K562 (cell line): ENCODE measurements around the gene STT3B. TPM values are rescaled to one million over a fixed set of nuclear protein-coding genes. Genes with fewer than 3 reads are reported as not detected.

Experiments used
- CAMTA2 ChIP-seq: fragments of 250-450 bp; sonication (Bioruptor Pico); conservative IDR thresholded peaks from 2 replicates; pipeline ENCODE4 v1.5.1; 2022
- CSDE1 ChIP-seq, 2 experiments: fragments of 450-650 bp; IDR thresholded peaks; 2 replicates each; pipeline ENCODE4 v1.6.1; 2016; ENCODE audit warnings: mild to moderate bottlenecking in 1 of 2
- ESRRA ChIP-seq: fragments of 450-650 bp; IDR thresholded peaks from 2 replicates; pipeline ENCODE4 v1.6.1; 2014; ENCODE audit warnings: low read depth, mild to moderate bottlenecking, moderate library complexity, borderline replicate concordance
- ETV6 ChIP-seq, 3 experiments: fragments of 150-350 bp in 1 of 3; sonication (generic) in 1 of 3; formaldehyde crosslinking in 1 of 3; IDR thresholded peaks; 2 replicates each; pipeline versions ENCODE4 v1.6.1 to v1.8.0; 2014 to 2022; ENCODE audit warnings: borderline replicate concordance in 2 of 3, low read depth in 2 of 3, antibody characterized with exemption in 1 of 3, low read length in 1 of 3, mild to moderate bottlenecking in 1 of 3, missing genetic modification reagents in 1 of 3
- JUND ChIP-seq, 2 experiments: IDR thresholded peaks; 2 replicates in 1 of 2; 3 replicates in 1 of 2; pipeline ENCODE4 v1.6.1; 2011; ENCODE audit warnings: borderline replicate concordance in 2 of 2, low read depth in 2 of 2, low read length in 2 of 2, improper control_type of control experiment in 1 of 2, missing biosample characterization in 1 of 2, missing genetic modification characterization in 1 of 2, missing genetic modification reagents in 1 of 2
- KHSRP ChIP-seq: fragments of 450-650 bp; IDR thresholded peaks from 2 replicates; pipeline ENCODE4 v1.6.1; 2017
- MECOM ChIP-seq: fragments of 250-450 bp; sonication (Bioruptor Pico); IDR thresholded peaks from 2 replicates; pipeline ENCODE4 v1.8.0; 2022; ENCODE audit warnings: inconsistent platforms
- MTA3 ChIP-seq: fragments of 450-650 bp; formaldehyde crosslinking; IDR thresholded peaks from 2 replicates; pipeline ENCODE4 v1.6.1; 2017; ENCODE audit warnings: mild to moderate bottlenecking, borderline replicate concordance
- NR2C2 ChIP-seq, 2 experiments: fragments of 200-800 bp in 1 of 2; sonication (Bioruptor generic) in 1 of 2; sonication (generic) in 1 of 2; formaldehyde crosslinking in 1 of 2; IDR thresholded peaks; 2 replicates each; pipeline versions ENCODE4 v1.6.1 to v1.8.0; 2016 to 2022; ENCODE audit warnings: mild to moderate bottlenecking in 1 of 2, missing compliant biosample characterization in 1 of 2, missing genetic modification characterization in 1 of 2, missing genetic modification reagents in 1 of 2
- NR2F6 ChIP-seq: fragments of 450-650 bp; formaldehyde crosslinking; IDR thresholded peaks from 2 replicates; pipeline ENCODE4 v1.4.0; 2020; ENCODE audit warnings: mild to moderate bottlenecking
- POLR2AphosphoS5 ChIP-seq: IDR thresholded peaks from 2 replicates; pipeline ENCODE4 v1.6.1; 2011; ENCODE audit warnings: mild to moderate bottlenecking, low read depth, low read length, moderate library complexity; ENCODE audit not compliant: control insufficient read depth, insufficient read depth
- PURB ChIP-seq: sonication (generic); formaldehyde crosslinking; IDR thresholded peaks from 2 replicates; pipeline ENCODE4 v1.9.0; 2021; ENCODE audit warnings: low read depth, mild to moderate bottlenecking, missing genetic modification reagents
- RBBP5 ChIP-seq: fragments of 200-600 bp; sonication (generic); IDR thresholded peaks from 2 replicates; pipeline ENCODE4 v1.6.1; 2012; ENCODE audit warnings: borderline replicate concordance, mild to moderate bottlenecking, low read length, control low read depth, inconsistent platforms; ENCODE audit not compliant: insufficient read depth, poor library complexity, severe bottlenecking
- RBM22 ChIP-seq: fragments of 200-400 bp; formaldehyde crosslinking; IDR thresholded peaks from 2 replicates; pipeline ENCODE4 v1.6.1; 2018; ENCODE audit warnings: low read length, low read depth; ENCODE audit not compliant: poor library complexity, severe bottlenecking
- RNF2 ChIP-seq: sonication (generic); IDR thresholded peaks from 2 replicates; pipeline ENCODE4 v1.6.1; 2016
- RUNX1 ChIP-seq: sonication (generic); IDR thresholded peaks from 2 replicates; pipeline ENCODE4 v1.6.1; 2016; ENCODE audit warnings: antibody characterized with exemption, low read depth
- SIX5 ChIP-seq, 2 experiments: IDR thresholded peaks; 2 replicates each; pipeline ENCODE4 v1.6.1; 2011; ENCODE audit warnings: low read length in 2 of 2, borderline replicate concordance in 1 of 2, low read depth in 1 of 2, mild to moderate bottlenecking in 1 of 2, moderate library complexity in 1 of 2; ENCODE audit not compliant: insufficient read depth in 1 of 2
- SREBF1 ChIP-seq: fragments of 150-350 bp; IDR thresholded peaks from 2 replicates; pipeline ENCODE4 v1.6.1; 2014; ENCODE audit warnings: antibody characterized with exemption, low read depth, low read length, borderline replicate concordance
- SRSF1 ChIP-seq: fragments of 200-400 bp; formaldehyde crosslinking; IDR thresholded peaks from 2 replicates; pipeline ENCODE4 v1.6.1; 2017; ENCODE audit warnings: mild to moderate bottlenecking, low read depth, low read length, moderate library complexity
- STAT5A ChIP-seq: IDR thresholded peaks from 2 replicates; pipeline ENCODE4 v1.6.1; 2012; ENCODE audit warnings: low read length, inconsistent platforms, borderline replicate concordance
- TAL1 ChIP-seq: fragments of 450-650 bp; IDR thresholded peaks from 2 replicates; pipeline ENCODE4 v1.6.1; 2016; ENCODE audit warnings: mild to moderate bottlenecking
- TCFL5 ChIP-seq: fragments of 250-450 bp; sonication (Bioruptor Pico); conservative IDR thresholded peaks from 2 replicates; pipeline ENCODE4 v1.6.1; 2021; ENCODE audit warnings: mild to moderate bottlenecking, moderate library complexity, matching md5 sums
- TEAD4 ChIP-seq, 2 experiments: sonication (generic) in 1 of 2; formaldehyde crosslinking in 1 of 2; IDR thresholded peaks; 2 replicates each; pipeline versions ENCODE4 v1.6.1 to v1.8.0; 2012 to 2022; ENCODE audit warnings: borderline replicate concordance in 1 of 2, inconsistent platforms in 1 of 2, low read length in 1 of 2, mild to moderate bottlenecking in 1 of 2, missing genetic modification reagents in 1 of 2
- TGIF2 ChIP-seq: sonication (generic); formaldehyde crosslinking; IDR thresholded peaks from 2 replicates; pipeline ENCODE4 v1.8.1; 2022; ENCODE audit warnings: mild to moderate bottlenecking, missing genetic modification reagents, moderate library complexity
- ZBTB8A ChIP-seq: fragments of 450-650 bp; IDR thresholded peaks from 2 replicates; pipeline ENCODE4 v1.6.1; 2018; ENCODE audit warnings: mild to moderate bottlenecking, moderate library complexity; ENCODE audit not compliant: partially characterized antibody
- ZKSCAN1 ChIP-seq: fragments of 150-350 bp; IDR thresholded peaks from 2 replicates; pipeline ENCODE4 v1.6.1; 2016; ENCODE audit warnings: low read depth, low read length
- ZNF347 ChIP-seq: fragments of 450-650 bp; formaldehyde crosslinking; IDR thresholded peaks from 2 replicates; pipeline ENCODE4 v1.4.0; 2020; ENCODE audit warnings: low read depth, mild to moderate bottlenecking, moderate library complexity
- ZNF766 ChIP-seq: fragments of 200-800 bp; sonication (Bioruptor generic); conservative IDR thresholded peaks from 2 replicates; pipeline ENCODE4 v1.6.1; 2016; ENCODE audit warnings: missing genetic modification characterization, missing compliant biosample characterization
- ZNF785 ChIP-seq: fragments of 250-450 bp; sonication (Bioruptor Pico); IDR thresholded peaks from 2 replicates; pipeline ENCODE4 v1.4.0; 2020; ENCODE audit warnings: mild to moderate bottlenecking
- polyA plus RNA-seq, 8 experiments: library from polyadenylated mRNA; depleted of rRNA in 4 of 8; stranded (reverse) in 5 of 8; unstranded in 3 of 8; fragments of >200 nt; fragmentation: Nextera tagmentation in 2 of 8; fragmentation: Illumina TruSeq in 1 of 8; extraction: Ambion mirVana in 2 of 8; extraction: Trizol in 1 of 8; gene quantifications; 2 replicates each; pipeline versions ENCODE4 v1.2.1 to v1.2.3, GENCODE V29; 2011 to 2014; ENCODE audit warnings: inconsistent platforms in 1 of 8, missing spikeins in 1 of 8
- total RNA-seq, 7 experiments: library from RNA; depleted of rRNA in 6 of 7; stranded (reverse); fragments of >200 nt in 6 of 7; fragmentation: Illumina TruSeq in 2 of 7; extraction: Trizol in 2 of 7; gene quantifications; 2 replicates each; pipeline versions ENCODE4 v1.2.1 to v1.2.3, GENCODE V29; 2011 to 2021; ENCODE audit warnings: low replicate concordance in 1 of 7

STT3B gene
- total and polyA plus RNA-seq, 9 of the 15 experiments (the other 6 are each of a cell fraction or from before 2014, with no cell fraction given): 22.4 to 147 (median 100) TPM

GRCh38 chr3:31530039-31530959 lies 2.4 kb upstream of the STT3B start (continued):
- TF ChIP-seq POLR2AphosphoS5 (no peak), TGIF2 (CRISPR knock-in tag) (no peak), ZNF766 (CRISPR knock-in tag) (no peak), MECOM (CRISPR knock-in tag) (0 out of 2 replicates have a peak, but pooled peaks have one; percentile 54), PURB (no peak), SREBF1 (no peak), CAMTA2 (CRISPR knock-in tag) (no peak), NR2C2 (CRISPR knock-in tag; IDR thresholded peaks at IDR 0.05) (no peak), NR2C2 (tag; IDR thresholded peaks at IDR 0.05) (no peak), KHSRP (no peak), ZNF347 (CRISPR knock-in tag) (0 out of 2 replicates have a peak, but pooled peaks have one; percentile 18), RNF2 (no peak), SRSF1 (no peak), MTA3 (no peak), ESRRA (no peak), STAT5A (no peak), RUNX1 (no peak), ZNF785 (CRISPR knock-in tag) (no peak), RBM22 (no peak), JUND (IDR thresholded peaks at IDR 0.05; ENCODE audit: borderline replicate concordance, low read depth, low read length) (no peak), JUND (tag; IDR thresholded peaks at IDR 0.05; ENCODE audit: borderline replicate concordance, low read depth, low read length) (no peak; the same call in 2 of the 3 replicates), TCFL5 (peak; percentile 66; the same call in 1 of the 2 replicates), ETV6 (IDR thresholded peaks at IDR 0.05; ENCODE audit: borderline replicate concordance in 1 of 2, low read depth in 2 of 2, low read length in 1 of 2) (no peak), ETV6 (CRISPR knock-in tag; IDR thresholded peaks at IDR 0.05; ENCODE audit: borderline replicate concordance) (no peak), TEAD4 (IDR thresholded peaks at IDR 0.05; ENCODE audit: low read length) (no peak), TEAD4 (CRISPR knock-in tag; IDR thresholded peaks at IDR 0.05; ENCODE audit: borderline replicate concordance) (no peak), ZBTB8A (no peak), CSDE1 (IDR thresholded peaks at IDR 0.05) (no peak), TAL1 (no peak), ZKSCAN1 (no peak), SIX5 (IDR thresholded peaks at IDR 0.05; ENCODE audit: borderline replicate concordance in 1 of 2, insufficient read depth in 1 of 2, low read depth in 1 of 2, low read length in 2 of 2) (no peak), NR2F6 (CRISPR knock-in tag) (no peak), RBBP5 (no peak)
